GM21515 (cell line): ENCODE data around the gene RAMAC.
A peak's percentile ranks its signal among the peaks of the same experiment; 100 is the strongest.
"Not testable (repeated sequence)": the region's sequence is repeated elsewhere in the genome, so short reads cannot be mapped to it uniquely, and the experiment has no call there.

Experiments used
- ATAC-seq: cut with Tn5 transposase; IDR thresholded peaks from one replicate; pipeline ENCODE4 v1.9.1; 2021; ENCODE audit not compliant: unreplicated experiment

RAMAC gene

GRCh38 chr15:82985688-82986441, at the start of gene RAMAC:
Gene RAMAC (plus strand): TSS chr15:82986210. CDS start chr15:82989019, 2,809 bp downstream.
- ATAC-seq = peak; percentile 97

DNA sequence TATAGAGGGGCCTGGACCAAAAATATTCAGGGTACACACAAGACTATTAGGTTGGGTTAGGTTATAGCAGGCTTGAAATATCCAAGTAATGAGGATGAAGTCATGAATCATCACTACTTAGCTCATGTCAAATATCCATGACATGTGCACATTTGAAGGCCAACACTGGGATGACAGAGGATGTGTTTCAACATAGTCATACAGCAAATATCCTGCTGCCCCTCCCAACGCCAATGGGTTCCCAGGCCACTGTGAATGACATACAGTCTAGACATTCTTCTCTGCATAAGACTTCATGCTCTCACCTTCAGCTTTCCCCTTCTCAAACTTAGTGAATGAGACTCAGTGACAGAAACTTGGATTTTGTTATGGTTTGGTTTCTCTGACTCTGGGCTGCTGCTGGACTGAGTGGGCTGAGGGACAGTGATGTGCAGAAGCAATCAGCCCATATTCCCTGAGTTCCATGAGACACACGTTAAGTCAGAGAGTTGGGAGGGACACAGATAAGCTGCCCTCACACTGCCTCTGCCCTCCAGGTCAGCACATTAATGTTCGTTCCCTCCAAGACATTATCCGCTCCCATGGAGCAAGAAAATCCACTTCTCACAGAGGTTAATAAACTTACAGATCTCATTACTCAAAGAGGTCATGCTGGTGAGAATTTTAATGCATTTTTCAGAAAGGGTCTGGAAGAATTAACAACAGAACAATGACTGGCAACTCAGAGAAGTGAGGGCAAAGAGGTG, 48.9 kb upstream of the RAMAC start:
- ATAC-seq = no peak

DNA sequence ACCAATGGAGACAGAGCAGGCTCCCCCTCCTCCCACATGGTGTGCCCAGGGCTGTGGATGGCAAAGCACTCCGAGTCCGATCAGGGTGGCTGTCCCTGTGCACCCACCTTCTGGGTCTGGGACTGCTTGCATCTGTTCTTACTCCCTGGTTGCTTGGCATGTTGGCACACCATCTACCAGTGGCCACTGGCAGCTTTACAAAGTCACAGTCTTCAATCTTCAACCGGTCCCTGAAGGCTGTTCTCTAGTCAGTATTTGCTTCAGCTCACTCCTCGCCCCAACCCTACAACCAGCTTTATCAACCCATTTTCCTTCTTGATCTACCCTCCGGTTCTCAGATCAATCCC, 48.3 kb upstream of the RAMAC start:
- ATAC-seq = no peak

GRCh38 chr15:82939678-82940077, 46.3 kb upstream of the RAMAC start:
- ATAC-seq = not testable (repeated sequence)

DNA sequence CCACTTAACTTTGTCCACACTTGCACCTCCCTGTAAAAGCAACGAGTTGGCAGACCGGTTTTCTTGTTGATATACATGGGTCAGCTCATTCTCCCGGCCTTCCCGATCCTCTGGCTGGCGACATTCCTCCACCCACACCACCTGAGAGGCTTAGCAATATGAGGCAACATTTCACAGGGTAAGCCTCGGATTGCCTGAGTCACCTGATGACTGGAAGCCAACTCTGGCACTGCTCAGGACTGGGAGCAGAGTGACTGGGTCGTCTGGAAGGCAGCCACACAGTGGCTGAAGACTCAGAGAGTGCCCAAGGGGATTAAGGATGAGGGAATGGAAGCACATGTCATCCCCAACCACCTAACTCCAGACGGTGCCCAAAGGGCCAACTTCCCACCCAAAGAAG, 43.3 kb upstream of the RAMAC start:
- no peak for ATAC-seq

- no peak for ATAC-seq
Observed at GRCh38 chr15:82943176-82943575, 42.8 kb upstream of the RAMAC start.

GRCh38 chr15:82944056-82944455, 42.0 kb upstream of the RAMAC start:
- ATAC-seq = no peak

DNA sequence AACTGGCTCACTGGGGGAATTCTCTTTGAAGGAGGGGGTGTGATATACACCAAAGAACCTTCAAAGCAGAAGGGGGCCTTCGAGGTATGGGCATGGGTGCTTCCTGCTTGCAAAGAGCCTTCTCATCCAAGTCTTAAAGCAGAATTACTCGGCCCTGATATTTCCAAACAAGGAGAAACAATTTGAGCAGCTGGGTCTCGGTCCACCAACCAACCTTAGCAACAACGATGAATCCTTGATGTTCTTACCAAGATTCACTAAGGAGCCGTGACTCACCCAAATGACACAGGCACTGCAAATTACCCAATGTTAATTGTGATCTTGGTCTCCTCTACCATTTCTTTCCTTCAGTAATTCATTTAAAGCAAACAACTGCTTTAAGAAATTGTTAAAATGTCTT, 41.2 kb upstream of the RAMAC start:
- no peak for ATAC-seq

DNA sequence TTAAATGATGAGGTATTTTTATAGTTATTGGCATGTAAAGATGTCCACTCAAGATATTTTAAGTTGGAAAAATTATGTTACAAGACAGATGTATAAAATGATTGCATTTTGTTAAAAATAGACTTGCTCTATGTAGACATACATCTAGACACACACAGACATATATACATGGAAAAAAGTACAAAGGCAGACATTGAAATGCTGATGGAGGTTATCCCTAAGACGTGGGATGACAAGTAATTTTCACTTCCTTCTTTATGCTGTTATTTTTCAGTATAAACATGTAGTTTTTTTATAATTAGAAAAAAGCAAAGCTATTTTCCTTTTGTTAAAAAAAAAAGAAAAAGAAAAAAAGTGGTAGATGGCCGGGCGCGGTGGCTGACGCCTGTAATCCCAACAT, 40.7 kb upstream of the RAMAC start:
- no peak for ATAC-seq

GRCh38 chr15:82946155-82946701, 39.8 kb upstream of the RAMAC start:
- no peak for ATAC-seq

- no peak for ATAC-seq
Observed at GRCh38 chr15:82950295-82950694, 35.7 kb upstream of the RAMAC start.

DNA sequence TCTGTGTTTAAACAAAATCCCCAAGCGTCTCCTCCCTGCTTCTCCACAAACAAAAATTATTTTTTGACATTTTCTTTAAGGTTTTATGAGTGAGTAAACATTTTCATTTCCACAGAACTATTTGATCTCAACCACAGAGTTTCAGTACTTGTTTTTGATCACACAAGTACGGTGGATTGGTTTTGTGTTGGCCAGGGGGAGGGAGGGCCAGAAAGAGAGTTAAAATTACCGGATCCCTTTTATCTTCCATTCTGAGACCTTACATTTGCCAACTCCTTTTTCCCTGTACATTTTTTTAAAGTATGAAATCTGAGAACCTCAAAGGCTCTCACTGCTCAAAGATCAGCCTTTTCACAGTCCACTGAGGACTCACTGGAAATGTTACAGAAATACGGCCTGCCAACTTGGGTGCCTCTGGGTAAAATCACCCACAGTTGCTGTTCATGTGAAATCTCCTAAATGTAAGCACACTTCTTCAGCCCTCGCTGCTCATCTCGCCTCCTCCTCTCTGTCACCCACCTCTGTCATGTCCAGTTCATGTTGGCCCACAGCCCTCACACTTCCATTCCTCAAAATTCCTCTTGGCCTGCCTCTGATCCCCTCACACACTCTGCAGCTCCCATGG, 35.2 kb upstream of the RAMAC start:
- ATAC-seq = no peak

- ATAC-seq = no peak
Observed at GRCh38 chr15:82951472-82952157, 34.4 kb upstream of the RAMAC start.

- ATAC-seq = no peak
Observed at GRCh38 chr15:82952158-82953081, 33.6 kb upstream of the RAMAC start, which contains the start of gene HOMER2. Gene HOMER2 (minus strand): TSS chr15:82952720. CDS start chr15:82952535, 185 bp downstream.

GRCh38 chr15:82958638-82959037, 27.4 kb upstream of the RAMAC start:
- no peak for ATAC-seq

DNA sequence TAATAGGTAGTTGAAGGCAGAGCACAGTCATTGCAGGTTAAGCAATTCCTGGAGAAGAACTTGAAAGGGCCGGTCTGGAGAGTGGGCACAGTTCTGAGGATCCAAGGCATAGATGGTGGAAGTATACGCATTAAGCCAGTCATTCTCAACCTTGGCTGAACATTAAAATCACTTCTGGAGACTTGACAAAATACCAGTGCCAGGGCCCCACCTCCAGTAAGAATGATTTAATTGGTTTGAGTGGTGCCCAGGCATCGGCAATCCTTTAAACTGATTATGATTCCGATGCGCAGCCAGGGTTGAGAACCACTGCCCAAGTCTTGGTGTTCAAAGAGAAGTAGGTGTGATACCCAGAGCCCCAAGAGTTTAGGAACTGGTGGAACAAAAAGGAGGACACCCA, 26.6 kb upstream of the RAMAC start:
- no peak for ATAC-seq

GRCh38 chr15:82960766-82961165, 25.2 kb upstream of the RAMAC start:
- no peak for ATAC-seq

DNA sequence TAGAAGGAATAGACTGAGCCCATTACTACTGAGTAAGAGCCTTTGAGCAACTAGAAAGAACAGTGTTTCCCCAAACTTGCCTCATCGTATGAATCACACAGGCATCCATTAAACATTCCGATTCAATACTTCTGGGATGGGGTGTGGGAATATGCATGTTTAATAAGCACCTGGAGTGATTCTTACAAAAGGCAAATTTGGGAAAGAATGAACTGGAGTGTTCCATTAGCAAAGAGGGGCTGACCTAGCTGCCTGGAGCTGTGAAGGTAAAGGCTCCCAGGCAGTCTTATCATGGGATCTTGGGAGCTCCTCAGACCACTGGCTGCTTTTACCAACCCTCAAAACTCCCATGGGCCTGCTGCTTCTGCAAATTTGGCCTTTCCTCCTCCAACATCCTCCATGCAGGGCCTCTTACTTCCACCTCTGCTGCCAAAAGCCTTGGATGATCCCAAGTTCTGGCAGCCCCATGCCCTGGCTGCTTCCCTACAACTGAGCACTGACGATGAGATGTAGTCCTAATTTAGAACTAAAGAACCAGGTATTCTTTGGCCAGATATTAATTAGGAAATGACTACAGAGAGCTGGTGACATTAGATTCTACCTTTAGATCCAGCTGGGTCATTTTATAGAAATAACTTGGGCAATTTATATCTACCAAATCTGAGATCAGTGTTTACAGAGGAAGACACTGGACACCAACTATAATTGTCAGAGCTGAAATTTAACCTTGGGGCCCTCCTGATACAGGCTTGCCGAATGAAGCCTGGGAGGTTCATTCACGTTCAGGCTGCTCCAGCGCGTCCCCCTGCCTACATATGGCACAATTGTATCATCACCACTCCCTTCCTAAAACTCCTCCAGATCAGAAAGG, 22.3 kb upstream of the RAMAC start:
- ATAC-seq = no peak

DNA sequence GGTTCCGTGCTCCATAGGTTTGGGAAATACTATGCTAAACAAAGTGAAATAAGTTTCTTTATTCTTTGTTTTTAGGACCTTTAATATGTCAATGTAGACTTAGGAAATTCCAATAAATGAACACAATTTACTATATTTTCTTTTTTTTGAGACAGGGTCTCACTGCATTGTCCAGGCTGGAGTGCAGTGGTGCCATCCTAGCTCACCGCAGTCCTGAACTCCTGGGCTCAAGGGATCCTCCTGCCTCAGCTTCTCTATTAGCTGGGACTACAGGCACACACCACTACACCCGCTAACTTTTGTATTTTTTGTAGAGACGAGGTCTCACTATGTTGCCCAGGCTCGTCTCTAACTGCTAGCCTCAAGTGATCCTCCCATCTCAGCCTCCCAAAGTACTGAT, 21.1 kb upstream of the RAMAC start:
- ATAC-seq = no peak
